GM12878 (cell line): Measurements from ENCODE around the gene MUC13. TPM values are rescaled to one million over a fixed set of nuclear protein-coding genes. Genes with fewer than 3 reads are reported as not detected.

Experiments
- CHD4 ChIP-seq: fragments of 200-600 bp; sonication (generic); IDR thresholded peaks from 2 replicates; pipeline ENCODE4 v1.6.1; 2016; ENCODE audit warnings: mild to moderate bottlenecking
- CREB1 ChIP-seq: IDR thresholded peaks from 2 replicates; pipeline ENCODE4 v1.6.1; 2012; ENCODE audit warnings: low read depth, mild to moderate bottlenecking, inconsistent platforms
- GATAD2B ChIP-seq: fragments of 450-650 bp; conservative IDR thresholded peaks from 2 replicates; pipeline ENCODE4 v1.6.1; 2017; ENCODE audit warnings: low read depth, mild to moderate bottlenecking, moderate library complexity
- JUNB ChIP-seq: IDR thresholded peaks from 2 replicates; pipeline ENCODE4 v1.6.1; 2016; ENCODE audit warnings: antibody characterized with exemption, mild to moderate bottlenecking
- MTA2 ChIP-seq: fragments of 450-650 bp; IDR thresholded peaks from 2 replicates; pipeline ENCODE4 v1.6.1; 2016; ENCODE audit warnings: low read depth, mild to moderate bottlenecking, moderate library complexity
- MTA3 ChIP-seq: IDR thresholded peaks from 2 replicates; pipeline ENCODE4 v1.6.1; 2012; ENCODE audit warnings: low read length, inconsistent platforms, borderline replicate concordance
- NFXL1 ChIP-seq: fragments of 450-650 bp; IDR thresholded peaks from 2 replicates; pipeline ENCODE4 v1.6.1; 2017; ENCODE audit warnings: antibody characterized with exemption, mild to moderate bottlenecking, borderline replicate concordance
- RELA ChIP-seq: fragments of 450-650 bp; IDR thresholded peaks from 2 replicates; pipeline ENCODE4 v1.8.0; 2014; ENCODE audit warnings: borderline replicate concordance; ENCODE audit not compliant: partially characterized antibody
- polyA plus RNA-seq, 11 experiments: library from polyadenylated mRNA; depleted of rRNA in 4 of 11; unstranded in 6 of 11; stranded (reverse) in 5 of 11; fragments of >200 nt; fragmentation: Nextera tagmentation in 4 of 11; fragmentation: Illumina TruSeq in 1 of 11; extraction: Ambion mirVana in 4 of 11; extraction: Trizol in 1 of 11; gene quantifications; 1 replicate in 1 of 11; 2 replicates in 10 of 11; pipeline versions ENCODE4 v1.2.1 to v1.2.3, GENCODE V29; 2011 to 2016; ENCODE audit warnings: inconsistent platforms in 2 of 11, missing spikeins in 2 of 11, low read depth in 1 of 11
- total RNA-seq, 4 experiments: library from RNA; depleted of rRNA in 3 of 4; stranded (reverse); fragments of >200 nt in 3 of 4; fragmentation: Illumina TruSeq in 1 of 4; extraction: Trizol in 1 of 4; gene quantifications; 2 replicates each; pipeline versions ENCODE4 v1.2.1 to v1.2.3, GENCODE V29; 2013 to 2021
- TF ChIP-seq, protein P1 (sequence below): fragments of 450-650 bp; IDR thresholded peaks from 2 replicates; pipeline ENCODE4 v1.6.1; 2017; ENCODE audit warnings: antibody characterized with exemption, mild to moderate bottlenecking, moderate library complexity
- TF ChIP-seq, protein P2 (sequence below): fragments of 450-650 bp; IDR thresholded peaks from 2 replicates; pipeline ENCODE4 v1.6.1; 2017; ENCODE audit warnings: low read depth, mild to moderate bottlenecking, moderate library complexity

The MUC13 gene
- total and polyA plus RNA-seq, 10 of the 15 experiments (the other 5 are each of a cell fraction or from before 2014, with no cell fraction given): 0.27 to 60.1 (median 0.76) TPM

DNA sequence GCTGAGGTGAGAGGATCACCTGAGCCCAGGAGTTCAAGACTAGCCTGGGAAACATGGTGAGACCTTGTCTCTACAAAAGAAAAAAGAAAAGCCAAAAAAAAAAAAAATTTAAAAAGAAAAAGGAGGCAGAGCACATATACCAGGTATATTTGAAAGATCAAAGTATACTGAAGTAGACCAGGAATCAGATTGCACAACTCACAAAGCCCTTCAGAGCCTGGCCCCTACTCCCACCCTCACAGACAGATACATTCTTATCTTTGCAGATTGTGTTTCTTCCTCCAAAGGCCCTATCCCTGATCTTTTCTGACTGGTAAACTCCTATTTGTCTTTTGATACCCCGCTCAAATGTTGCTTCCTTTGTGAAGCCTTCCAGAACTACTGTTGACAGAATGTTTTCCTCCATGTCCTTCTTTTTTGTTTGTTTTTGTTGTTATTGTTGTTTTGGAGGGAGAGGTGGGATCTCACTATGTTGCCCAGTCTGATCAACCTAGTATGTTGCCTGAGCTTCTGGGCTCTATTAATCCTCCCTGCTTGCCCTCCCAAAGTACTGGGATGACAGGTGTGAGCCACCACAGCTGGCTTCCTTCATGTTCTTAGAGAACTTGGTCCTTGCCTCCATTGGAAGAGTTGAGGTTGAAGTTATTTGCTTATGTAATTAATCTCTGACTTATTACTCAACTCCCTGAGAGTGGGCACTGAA, 37.6 kb downstream of the MUC13 start (continued):
- TF ChIP-seq, protein P1, sequence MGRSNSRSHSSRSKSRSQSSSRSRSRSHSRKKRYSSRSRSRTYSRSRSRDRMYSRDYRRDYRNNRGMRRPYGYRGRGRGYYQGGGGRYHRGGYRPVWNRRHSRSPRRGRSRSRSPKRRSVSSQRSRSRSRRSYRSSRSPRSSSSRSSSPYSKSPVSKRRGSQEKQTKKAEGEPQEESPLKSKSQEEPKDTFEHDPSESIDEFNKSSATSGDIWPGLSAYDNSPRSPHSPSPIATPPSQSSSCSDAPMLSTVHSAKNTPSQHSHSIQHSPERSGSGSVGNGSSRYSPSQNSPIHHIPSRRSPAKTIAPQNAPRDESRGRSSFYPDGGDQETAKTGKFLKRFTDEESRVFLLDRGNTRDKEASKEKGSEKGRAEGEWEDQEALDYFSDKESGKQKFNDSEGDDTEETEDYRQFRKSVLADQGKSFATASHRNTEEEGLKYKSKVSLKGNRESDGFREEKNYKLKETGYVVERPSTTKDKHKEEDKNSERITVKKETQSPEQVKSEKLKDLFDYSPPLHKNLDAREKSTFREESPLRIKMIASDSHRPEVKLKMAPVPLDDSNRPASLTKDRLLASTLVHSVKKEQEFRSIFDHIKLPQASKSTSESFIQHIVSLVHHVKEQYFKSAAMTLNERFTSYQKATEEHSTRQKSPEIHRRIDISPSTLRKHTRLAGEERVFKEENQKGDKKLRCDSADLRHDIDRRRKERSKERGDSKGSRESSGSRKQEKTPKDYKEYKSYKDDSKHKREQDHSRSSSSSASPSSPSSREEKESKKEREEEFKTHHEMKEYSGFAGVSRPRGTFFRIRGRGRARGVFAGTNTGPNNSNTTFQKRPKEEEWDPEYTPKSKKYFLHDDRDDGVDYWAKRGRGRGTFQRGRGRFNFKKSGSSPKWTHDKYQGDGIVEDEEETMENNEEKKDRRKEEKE: no peak
- TF ChIP-seq CHD4 (no peak), CREB1 (no peak), MTA3 (no peak), MTA2 (no peak), NFXL1 (no peak), JUNB (no peak), GATAD2B (no peak), RELA (no peak)
- TF ChIP-seq, protein P2, sequence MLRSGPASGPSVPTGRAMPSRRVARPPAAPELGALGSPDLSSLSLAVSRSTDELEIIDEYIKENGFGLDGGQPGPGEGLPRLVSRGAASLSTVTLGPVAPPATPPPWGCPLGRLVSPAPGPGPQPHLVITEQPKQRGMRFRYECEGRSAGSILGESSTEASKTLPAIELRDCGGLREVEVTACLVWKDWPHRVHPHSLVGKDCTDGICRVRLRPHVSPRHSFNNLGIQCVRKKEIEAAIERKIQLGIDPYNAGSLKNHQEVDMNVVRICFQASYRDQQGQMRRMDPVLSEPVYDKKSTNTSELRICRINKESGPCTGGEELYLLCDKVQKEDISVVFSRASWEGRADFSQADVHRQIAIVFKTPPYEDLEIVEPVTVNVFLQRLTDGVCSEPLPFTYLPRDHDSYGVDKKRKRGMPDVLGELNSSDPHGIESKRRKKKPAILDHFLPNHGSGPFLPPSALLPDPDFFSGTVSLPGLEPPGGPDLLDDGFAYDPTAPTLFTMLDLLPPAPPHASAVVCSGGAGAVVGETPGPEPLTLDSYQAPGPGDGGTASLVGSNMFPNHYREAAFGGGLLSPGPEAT: no peak
- TF ChIP-seq, all 136 proteins: peak for 0
